HL-60 (cell line): ENCODE data around the gene GIPC3.
A peak's percentile ranks its signal among the peaks of the same experiment; 100 is the strongest.

Experiments used
- DNase-seq, 2 experiments: peaks; one replicate each; pipeline ENCODE4 v3.0.0-alpha.2; 2010 to 2020; ENCODE audit warnings: low read depth in 1 of 2, low spot score in 1 of 2
- H3K27ac ChIP-seq: fragments of 250-450 bp; sonication (Bioruptor Pico); replicated peaks from 2 replicates; pipeline ENCODE4 v1.5.1; 2020; ENCODE audit warnings: mild to moderate bottlenecking, moderate library complexity
- H3K27me3 ChIP-seq: fragments of 250-450 bp; sonication (Bioruptor Pico); 2 replicates; pipeline ENCODE4 v1.5.1; 2021; ENCODE audit warnings: mild to moderate bottlenecking, moderate library complexity; ENCODE audit not compliant: insufficient read depth, poor library complexity, severe bottlenecking
- H3K4me3 ChIP-seq: replicated peaks from 2 replicates; pipeline ENCODE4 v1.5.1; 2011; ENCODE audit warnings: mild to moderate bottlenecking, control low read depth, low read length; ENCODE audit not compliant: insufficient read depth
- CTCF ChIP-seq: IDR thresholded peaks from one replicate; pipeline ENCODE4 v1.5.1; 2011; ENCODE audit warnings: low read length, control low read depth, inconsistent platforms; ENCODE audit not compliant: insufficient read depth
- GABPA ChIP-seq: IDR thresholded peaks from 2 replicates; pipeline ENCODE4 v1.6.1; 2012; ENCODE audit warnings: low read depth
- POLR2AphosphoS5 ChIP-seq: IDR thresholded peaks from 2 replicates; pipeline ENCODE4 v1.6.1; 2012; ENCODE audit warnings: low read depth
- SPI1 ChIP-seq: IDR thresholded peaks from 2 replicates; pipeline ENCODE4 v1.6.1; 2012; ENCODE audit warnings: low read depth, mild to moderate bottlenecking, borderline replicate concordance
- TF ChIP-seq, protein P1 (sequence below): IDR thresholded peaks from 2 replicates; pipeline ENCODE4 v1.6.1; 2012; ENCODE audit warnings: low read depth; ENCODE audit not compliant: insufficient replicate concordance

The GIPC3 gene

DNA sequence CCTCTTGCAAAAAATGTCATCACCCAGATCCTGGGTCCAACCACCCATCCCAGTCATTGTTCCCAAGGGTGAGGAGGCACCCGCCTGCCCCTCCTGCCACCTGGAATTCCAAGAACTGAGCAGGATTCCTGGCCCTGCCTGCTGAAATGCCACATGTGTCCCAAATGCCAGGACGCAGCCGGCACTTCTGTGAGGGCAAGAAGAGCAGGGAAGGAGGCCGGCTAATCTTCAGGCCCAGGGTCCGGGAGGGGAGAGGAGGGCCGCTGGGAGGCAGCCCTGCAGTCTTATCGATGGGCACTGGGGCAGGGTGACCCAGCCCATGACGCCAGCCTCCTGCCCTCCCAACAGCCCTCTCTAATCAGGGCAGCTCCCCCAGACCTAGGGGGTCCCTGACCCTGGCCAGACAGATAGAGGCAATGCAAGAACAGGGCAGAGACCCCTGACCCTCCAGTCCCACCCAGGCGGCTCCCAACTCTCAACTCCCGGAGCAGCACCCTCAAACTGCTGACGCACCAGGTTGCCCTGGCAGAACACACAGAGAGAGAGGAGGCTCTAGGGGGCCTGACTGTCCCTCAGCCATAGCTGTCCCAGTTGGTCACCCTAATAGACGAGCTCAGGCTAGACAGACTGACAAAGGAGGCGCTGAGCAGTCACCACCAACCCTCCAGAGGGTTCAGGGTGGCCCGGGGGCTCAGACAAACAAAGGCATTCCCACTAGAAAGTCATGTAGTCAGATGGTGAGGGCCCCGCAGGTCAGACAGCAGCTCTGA, 29.4 kb upstream of the GIPC3 start:
- TF ChIP-seq CTCF = no peak
- no peak for TF ChIP-seq SPI1
- TF ChIP-seq, protein P1, sequence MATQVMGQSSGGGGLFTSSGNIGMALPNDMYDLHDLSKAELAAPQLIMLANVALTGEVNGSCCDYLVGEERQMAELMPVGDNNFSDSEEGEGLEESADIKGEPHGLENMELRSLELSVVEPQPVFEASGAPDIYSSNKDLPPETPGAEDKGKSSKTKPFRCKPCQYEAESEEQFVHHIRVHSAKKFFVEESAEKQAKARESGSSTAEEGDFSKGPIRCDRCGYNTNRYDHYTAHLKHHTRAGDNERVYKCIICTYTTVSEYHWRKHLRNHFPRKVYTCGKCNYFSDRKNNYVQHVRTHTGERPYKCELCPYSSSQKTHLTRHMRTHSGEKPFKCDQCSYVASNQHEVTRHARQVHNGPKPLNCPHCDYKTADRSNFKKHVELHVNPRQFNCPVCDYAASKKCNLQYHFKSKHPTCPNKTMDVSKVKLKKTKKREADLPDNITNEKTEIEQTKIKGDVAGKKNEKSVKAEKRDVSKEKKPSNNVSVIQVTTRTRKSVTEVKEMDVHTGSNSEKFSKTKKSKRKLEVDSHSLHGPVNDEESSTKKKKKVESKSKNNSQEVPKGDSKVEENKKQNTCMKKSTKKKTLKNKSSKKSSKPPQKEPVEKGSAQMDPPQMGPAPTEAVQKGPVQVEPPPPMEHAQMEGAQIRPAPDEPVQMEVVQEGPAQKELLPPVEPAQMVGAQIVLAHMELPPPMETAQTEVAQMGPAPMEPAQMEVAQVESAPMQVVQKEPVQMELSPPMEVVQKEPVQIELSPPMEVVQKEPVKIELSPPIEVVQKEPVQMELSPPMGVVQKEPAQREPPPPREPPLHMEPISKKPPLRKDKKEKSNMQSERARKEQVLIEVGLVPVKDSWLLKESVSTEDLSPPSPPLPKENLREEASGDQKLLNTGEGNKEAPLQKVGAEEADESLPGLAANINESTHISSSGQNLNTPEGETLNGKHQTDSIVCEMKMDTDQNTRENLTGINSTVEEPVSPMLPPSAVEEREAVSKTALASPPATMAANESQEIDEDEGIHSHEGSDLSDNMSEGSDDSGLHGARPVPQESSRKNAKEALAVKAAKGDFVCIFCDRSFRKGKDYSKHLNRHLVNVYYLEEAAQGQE = no peak
- no peak for TF ChIP-seq POLR2AphosphoS5
- no peak for TF ChIP-seq GABPA
- DNase-seq = no peak
- peak overlapping the region; percentile 60 for H3K27ac ChIP-seq
- H3K27me3 ChIP-seq = no peaks in the 10 kb centered on the region
- H3K4me3 ChIP-seq = peak overlapping the region; percentile 77

GRCh38 chr19:3556423-3556977, 28.8 kb upstream of the GIPC3 start:
- Histone ChIP-seq H3K4me3 (peak overlapping the region; percentile 77), H3K27ac (peak overlapping the region; percentile 60), H3K27me3 (no peaks in the 10 kb centered on the region)
- peak in 1 of 2 experiments; percentile 16 for DNase-seq
- no peak for TF ChIP-seq GABPA
- TF ChIP-seq POLR2AphosphoS5 = no peak
- TF ChIP-seq SPI1 = no peak
- TF ChIP-seq CTCF = no peak
- TF ChIP-seq, protein P1 = no peak

DNA sequence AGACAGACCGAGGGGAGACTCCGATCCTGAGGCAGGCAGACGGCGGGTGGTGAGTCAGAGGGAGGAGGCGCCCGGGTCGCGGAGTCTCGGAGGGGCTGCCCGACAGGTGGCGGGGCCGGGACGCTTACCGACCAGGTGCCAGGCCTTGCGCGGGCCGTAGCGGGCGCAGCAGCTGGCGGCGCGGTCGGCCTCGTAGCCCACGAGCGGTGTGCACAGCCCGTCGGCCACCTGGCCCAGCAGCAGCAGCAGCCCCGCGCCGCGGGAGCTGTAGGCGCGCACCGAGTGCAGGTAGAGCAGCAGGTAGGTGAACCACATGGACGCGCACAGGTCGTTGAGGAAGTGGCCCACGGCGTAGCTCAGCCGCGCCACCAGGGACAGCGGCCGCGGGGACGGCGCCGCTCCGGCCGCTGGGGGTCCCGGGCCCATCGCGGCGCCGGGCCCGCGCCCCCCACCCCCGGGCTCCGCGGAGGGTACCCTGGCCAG, 28.3 kb upstream of the GIPC3 start:
- no peak for DNase-seq

More for the DNA sequence above, 28.3 kb upstream of the GIPC3 start:
- TF ChIP-seq POLR2AphosphoS5 (0 out of 2 replicates have a peak, but pooled peaks have one; percentile 7), SPI1 (peak; percentile 10; the same call in 1 of the 2 replicates), CTCF (no peak)
- TF ChIP-seq, protein P1 = peak; percentile 74
- peak overlapping the region; percentile 77 for H3K4me3 ChIP-seq
- no peaks in the 10 kb centered on the region for H3K27me3 ChIP-seq
- H3K27ac ChIP-seq = peak overlapping the region; percentile 60
